ES-I3 (cell line): ENCODE results near the gene DLGAP1.
"Not testable (repeated sequence)": the region's sequence is repeated elsewhere in the genome, so short reads cannot be mapped to it uniquely, and the experiment has no call there.

Experiments used
- H3K36me3 ChIP-seq: 2 replicates; pipeline ENCODE4 v1.6.1; 2013; ENCODE audit warnings: mild to moderate bottlenecking, low read length, control low read depth, moderate library complexity; ENCODE audit not compliant: insufficient read depth
- H3K4me1 ChIP-seq: 2 replicates; pipeline ENCODE4 v1.6.1; 2013; ENCODE audit warnings: mild to moderate bottlenecking, control low read depth, low read length; ENCODE audit not compliant: insufficient read depth
- H3K9ac ChIP-seq: 2 replicates; pipeline ENCODE4 v1.6.1; 2013; ENCODE audit warnings: low read depth, mild to moderate bottlenecking, low read length, moderate library complexity
- H3K9me3 ChIP-seq: 2 replicates; pipeline ENCODE4 v1.6.1; 2013; ENCODE audit warnings: mild to moderate bottlenecking, low read length, moderate library complexity; ENCODE audit not compliant: control insufficient read depth, insufficient read depth

DLGAP1 gene

GRCh38 chr18:4292696-4293095, 162.4 kb downstream of the DLGAP1 start:
- no peaks in the 10 kb centered on the region for H3K36me3 ChIP-seq

DNA sequence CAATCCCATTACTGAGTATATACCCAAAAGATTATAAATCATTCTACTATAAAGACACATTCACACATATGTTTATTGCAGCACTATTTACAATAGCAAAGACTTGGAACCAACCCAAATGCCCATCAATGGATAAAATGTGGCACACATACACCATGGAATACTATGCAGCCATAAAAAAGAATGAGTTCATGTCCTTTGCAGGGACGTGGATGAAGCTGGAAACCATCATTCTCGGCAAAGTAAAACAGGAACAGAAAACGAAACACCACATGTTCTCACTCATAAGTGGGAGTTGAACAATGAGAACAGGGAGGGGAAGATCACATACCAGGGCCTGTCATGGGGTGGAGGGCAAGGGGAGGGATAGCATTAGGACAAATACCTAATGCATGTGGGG, 167.8 kb downstream of the DLGAP1 start:
- H3K9me3 ChIP-seq, H3K36me3 ChIP-seq, H3K9ac ChIP-seq: not testable (repeated sequence)
- peaks cover 23% of the 10 kb centered on the region for H3K4me1 ChIP-seq

More at GRCh38 chr18:4292696-4293095, 162.4 kb downstream of the DLGAP1 start:
- H3K9me3 ChIP-seq = no peaks in the 10 kb centered on the region
- H3K9ac ChIP-seq = no peak overlapping the region
- no peaks in the 10 kb centered on the region for H3K4me1 ChIP-seq

- Histone ChIP-seq H3K4me1 (peaks cover 23% of the 10 kb centered on the region), H3K9ac (no peak overlapping the region)
Measured at GRCh38 chr18:4286256-4286655, 168.9 kb downstream of the DLGAP1 start.

GRCh38 chr18:4285525-4285924, 169.6 kb downstream of the DLGAP1 start:
- Histone ChIP-seq H3K9ac (no peak overlapping the region), H3K36me3 (no peaks in the 10 kb centered on the region), H3K9me3 (no peaks in the 10 kb centered on the region), H3K4me1 (peaks cover 23% of the 10 kb centered on the region)

More at GRCh38 chr18:4286256-4286655, 168.9 kb downstream of the DLGAP1 start:
- no peaks in the 10 kb centered on the region for H3K36me3 ChIP-seq
- H3K9me3 ChIP-seq = no peaks in the 10 kb centered on the region

DNA sequence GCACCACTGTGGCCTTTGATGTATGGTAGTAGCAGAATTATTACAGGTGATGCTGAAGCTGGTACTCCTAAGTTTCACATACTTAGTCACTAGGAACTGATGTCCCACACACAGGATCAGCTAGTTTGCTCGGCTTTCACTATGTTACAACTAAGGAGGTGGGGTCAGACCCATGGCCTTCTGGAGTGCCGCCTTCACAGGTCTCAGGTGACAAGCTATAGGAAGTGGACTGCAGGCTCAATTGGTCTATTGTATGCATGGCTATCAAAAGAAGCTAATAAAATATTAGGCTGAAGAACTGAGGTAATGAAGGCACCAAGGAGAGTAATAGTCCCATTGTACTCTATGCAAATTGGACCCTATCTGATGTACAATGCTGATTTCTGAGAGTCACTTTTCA, 170.6 kb downstream of the DLGAP1 start:
- Histone ChIP-seq H3K9ac (no peak overlapping the region), H3K9me3 (no peaks in the 10 kb centered on the region), H3K4me1 (peaks cover 23% of the 10 kb centered on the region), H3K36me3 (no peaks in the 10 kb centered on the region)

- Histone ChIP-seq H3K9me3 (no peaks in the 10 kb centered on the region), H3K9ac (no peak overlapping the region), H3K36me3 (no peaks in the 10 kb centered on the region), H3K4me1 (peaks cover 23% of the 10 kb centered on the region)
Measured at GRCh38 chr18:4283746-4284291, 171.3 kb downstream of the DLGAP1 start.

GRCh38 chr18:4282954-4283353, 172.2 kb downstream of the DLGAP1 start:
- Histone ChIP-seq H3K36me3 (no peaks in the 10 kb centered on the region), H3K4me1 (peaks cover 23% of the 10 kb centered on the region), H3K9ac (no peak overlapping the region), H3K9me3 (no peaks in the 10 kb centered on the region)

- Histone ChIP-seq H3K9ac (no peak overlapping the region), H3K4me1 (no peaks in the 10 kb centered on the region), H3K9me3 (no peaks in the 10 kb centered on the region), H3K36me3 (no peaks in the 10 kb centered on the region)
Measured at GRCh38 chr18:4276953-4277585, 178.0 kb downstream of the DLGAP1 start.

- Histone ChIP-seq H3K9me3 (no peaks in the 10 kb centered on the region), H3K4me1 (no peaks in the 10 kb centered on the region), H3K36me3 (no peaks in the 10 kb centered on the region), H3K9ac (no peak overlapping the region)
Measured at GRCh38 chr18:4271952-4272351, 183.2 kb downstream of the DLGAP1 start.

DNA sequence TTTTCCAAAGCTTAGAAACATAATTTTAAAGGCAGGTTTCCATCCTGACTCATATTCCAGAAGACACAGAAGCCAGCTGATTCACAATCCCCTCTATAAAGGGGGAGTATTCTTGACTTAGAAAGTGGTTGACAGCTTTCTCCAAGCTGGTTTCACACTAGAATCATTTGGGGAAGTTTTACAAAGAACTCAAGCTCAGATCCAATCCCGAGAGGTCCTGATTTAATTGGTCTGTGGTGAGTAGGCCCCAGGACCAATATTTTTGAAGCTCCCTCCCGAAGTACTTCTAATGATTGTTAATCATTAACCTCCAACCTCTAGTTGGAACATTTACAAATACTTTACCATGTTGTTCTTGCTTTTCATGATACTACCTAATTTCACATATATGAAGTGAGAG, 184.1 kb downstream of the DLGAP1 start:
- Histone ChIP-seq H3K9me3 (no peaks in the 10 kb centered on the region), H3K36me3 (no peaks in the 10 kb centered on the region), H3K4me1 (no peaks in the 10 kb centered on the region), H3K9ac (no peak overlapping the region)

DNA sequence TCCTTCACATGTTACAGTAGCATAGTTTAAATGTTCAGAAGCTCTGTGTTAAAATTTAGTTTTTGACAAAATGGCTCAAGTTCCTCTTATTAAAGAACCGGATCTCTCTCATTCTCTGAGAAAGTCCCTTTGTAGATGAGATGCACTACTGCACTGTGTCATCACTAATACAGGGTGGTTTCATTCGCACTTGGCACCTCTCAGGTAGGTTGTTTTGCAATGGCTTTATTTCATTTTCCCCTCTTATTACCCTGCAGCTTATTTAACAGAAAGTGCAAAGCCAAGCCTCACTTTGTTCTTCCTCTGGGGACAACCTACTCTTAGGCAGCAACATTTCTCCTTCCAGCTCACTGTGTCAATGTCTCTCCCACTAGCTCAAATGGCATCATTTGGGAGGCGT, 185.1 kb downstream of the DLGAP1 start:
- H3K9ac ChIP-seq = no peak overlapping the region

GRCh38 chr18:4267641-4268040, 187.5 kb downstream of the DLGAP1 start:
- Histone ChIP-seq H3K9ac (no peak overlapping the region), H3K9me3 (no peaks in the 10 kb centered on the region), H3K4me1 (no peaks in the 10 kb centered on the region), H3K36me3 (no peaks in the 10 kb centered on the region)

More for the DNA sequence above, 185.1 kb downstream of the DLGAP1 start:
- Histone ChIP-seq H3K9me3 (no peaks in the 10 kb centered on the region), H3K36me3 (no peaks in the 10 kb centered on the region), H3K4me1 (no peaks in the 10 kb centered on the region)

GRCh38 chr18:4264347-4264791, 190.7 kb downstream of the DLGAP1 start:
- H3K4me1 ChIP-seq = no peaks in the 10 kb centered on the region
- no peak overlapping the region for H3K9ac ChIP-seq
- no peaks in the 10 kb centered on the region for H3K36me3 ChIP-seq
- H3K9me3 ChIP-seq = no peaks in the 10 kb centered on the region

GRCh38 chr18:4260107-4260506, 195.0 kb downstream of the DLGAP1 start:
- no peaks in the 10 kb centered on the region for H3K9me3 ChIP-seq
- H3K4me1 ChIP-seq = peaks cover 11% of the 10 kb centered on the region
- no peaks in the 10 kb centered on the region for H3K36me3 ChIP-seq
- no peak overlapping the region for H3K9ac ChIP-seq

GRCh38 chr18:4256766-4257417, 198.2 kb downstream of the DLGAP1 start:
- Histone ChIP-seq H3K9ac (no peak overlapping the region), H3K4me1 (peaks cover 16% of the 10 kb centered on the region), H3K9me3 (no peaks in the 10 kb centered on the region), H3K36me3 (no peaks in the 10 kb centered on the region)
